Gastrocnemius medialis (tissue), 4 donors: Measurements from ENCODE around the gene NKTR.

Source experiments
- CTCF ChIP-seq, 5 experiments: fragments of 450-650 bp in 3 of 5; fragments of 200-600 bp in 2 of 5; sonication (generic) in 2 of 5; IDR thresholded peaks in 4 of 5; conservative IDR thresholded peaks in 1 of 5; 1 replicate in 4 of 5; 2 replicates in 1 of 5; pipeline ENCODE4 v1.5.1; 2016 to 2019; ENCODE audit warnings: antibody characterized with exemption in 5 of 5, mild to moderate bottlenecking in 3 of 5, moderate library complexity in 3 of 5
- POLR2A ChIP-seq, 2 donors: fragments of 450-650 bp; IDR thresholded peaks; one replicate each; pipeline ENCODE4 v1.6.1; 2017; ENCODE audit warnings: antibody characterized with exemption in 2 of 2, mild to moderate bottlenecking in 2 of 2, moderate library complexity in 2 of 2

- TF ChIP-seq POLR2A (IDR thresholded peaks at IDR 0.05) (no peak), CTCF (IDR thresholded peaks at IDR 0.05 in 4 of 5, conservative IDR thresholded peaks at IDR 0.05 in 1 of 5) (no peak)
Observed at GRCh38 chr3:42655331-42655888, 54.9 kb downstream of the NKTR start.
